ENCODE data around the gene VAV3.
"Not testable (repeated sequence)": the region's sequence is repeated elsewhere in the genome, so short reads cannot be mapped to it uniquely, and the experiment has no call there.

The VAV3 gene

GRCh38 chr1:107877745-107878144 is 87.2 kb downstream of the VAV3 start:
- no peak for DNase-seq

GRCh38 chr1:107877092-107877491 is 87.9 kb downstream of the VAV3 start:
- DNase-seq = no peak

- no peak for DNase-seq
These were observed 89.3 kb downstream of the VAV3 start for GRCh38 chr1:107875689-107876088.

- no peak for DNase-seq
These were observed 90.8 kb downstream of the VAV3 start for GRCh38 chr1:107874221-107874620.

- DNase-seq = no peak
These were observed 93.1 kb downstream of the VAV3 start for GRCh38 chr1:107871687-107872395.

- DNase-seq = no peak
These were observed 93.7 kb downstream of the VAV3 start for GRCh38 chr1:107871259-107871658.

- DNase-seq = no peak
These were observed 94.3 kb downstream of the VAV3 start for GRCh38 chr1:107870696-107871095.

- no peak for DNase-seq
These were observed 97.1 kb downstream of the VAV3 start for GRCh38 chr1:107867897-107868296.

GRCh38 chr1:107867422-107867821 is 97.6 kb downstream of the VAV3 start:
- DNase-seq = no peak

GRCh38 chr1:107866870-107867269 is 98.1 kb downstream of the VAV3 start:
- DNase-seq = no peak

- no peak for DNase-seq
These were observed 99.4 kb downstream of the VAV3 start for GRCh38 chr1:107865627-107866026.

GRCh38 chr1:107863342-107863741 is 101.6 kb downstream of the VAV3 start:
- no peak for DNase-seq

- no peak for DNase-seq
These were observed 102.9 kb downstream of the VAV3 start for GRCh38 chr1:107862064-107862463.

- DNase-seq = no peak
These were observed 106.7 kb downstream of the VAV3 start for GRCh38 chr1:107858323-107858722.

GRCh38 chr1:107851418-107851817 is 113.6 kb downstream of the VAV3 start:
- no peak for DNase-seq

- DNase-seq = not testable (repeated sequence)
These were observed 120.3 kb downstream of the VAV3 start for GRCh38 chr1:107844541-107845194.

- no peak for DNase-seq
These were observed 121.0 kb downstream of the VAV3 start for GRCh38 chr1:107843989-107844388.

GRCh38 chr1:107842241-107842640 is 122.7 kb downstream of the VAV3 start:
- no peak for DNase-seq

GRCh38 chr1:107840725-107841124 is 124.3 kb downstream of the VAV3 start:
- no peak for DNase-seq

- DNase-seq = no peak
These were observed 126.9 kb downstream of the VAV3 start for GRCh38 chr1:107838056-107838455.

GRCh38 chr1:107835151-107835670 is 129.8 kb downstream of the VAV3 start:
- DNase-seq = no peak

GRCh38 chr1:107833061-107833460 is 131.9 kb downstream of the VAV3 start:
- DNase-seq = no peak

GRCh38 chr1:107831921-107832320 is 133.1 kb downstream of the VAV3 start:
- DNase-seq = no peak

- no peak for DNase-seq
These were observed 134.5 kb downstream of the VAV3 start for GRCh38 chr1:107830526-107830925.

- DNase-seq = no peak
These were observed 134.9 kb downstream of the VAV3 start for GRCh38 chr1:107830075-107830474.
